Tibial artery (tissue), 4 donors: ENCODE data around the gene SNX11.

Source experiments
- DNase-seq, 2 donors: peaks; one replicate each; pipeline ENCODE4 v3.0.0-alpha.2; 2019
- H3K27ac ChIP-seq, 2 donors: fragments of 200-600 bp; sonication (generic) in 1 of 2; 1 replicate in 1 of 2; 2 replicates in 1 of 2; pipeline ENCODE4 v1.5.1; 2018 to 2019; ENCODE audit warnings: mild to moderate bottlenecking in 1 of 2
- H3K27me3 ChIP-seq, 2 donors: fragments of 200-600 bp; sonication (generic) in 1 of 2; one replicate each; pipeline versions ENCODE4 v1.5.1 to v1.6.0; 2016 to 2019
- H3K36me3 ChIP-seq, 3 donors: fragments of 200-600 bp; sonication (generic) in 2 of 3; one replicate each; pipeline ENCODE4 v1.5.1; 2016 to 2019; ENCODE audit warnings: mild to moderate bottlenecking in 2 of 3
- H3K4me1 ChIP-seq, 4 donors: fragments of 200-600 bp; sonication (generic) in 2 of 4; 1 replicate in 3 of 4; 2 replicates in 1 of 4; pipeline ENCODE4 v1.5.1; 2016 to 2019
- H3K4me3 ChIP-seq, 2 donors: fragments of 200-600 bp; sonication (generic) in 1 of 2; 1 replicate in 1 of 2; 2 replicates in 1 of 2; pipeline ENCODE4 v1.5.1; 2018 to 2019; ENCODE audit warnings: mild to moderate bottlenecking in 2 of 2
- H3K9me3 ChIP-seq, 3 donors: fragments of 200-600 bp; sonication (generic) in 1 of 3; one replicate each; pipeline ENCODE4 v1.5.1; 2016 to 2019
- CTCF ChIP-seq, 2 experiments: fragments of 200-600 bp in 1 of 2; fragments of 450-650 bp in 1 of 2; IDR thresholded peaks; one replicate each; pipeline ENCODE4 v1.5.1; 2017 to 2019; ENCODE audit warnings: antibody characterized with exemption in 2 of 2, mild to moderate bottlenecking in 1 of 2, moderate library complexity in 1 of 2
- intact Hi-C: fragments of 100-400 bp; cut with DNase I; formaldehyde crosslinking; loops from one replicate; pipeline ENCODE4 v1.15.0; 2023; ENCODE audit warnings: low total_unique reads

The SNX11 gene

GRCh38 chr17:48137656-48138055, 30.1 kb downstream of the SNX11 start:
- no peak for DNase-seq
- H3K9me3 ChIP-seq: no peaks in the 10 kb centered on the region
- H3K36me3 ChIP-seq: no peaks in the 10 kb centered on the region
- H3K27ac ChIP-seq: no peak overlapping the region
- intact Hi-C loops: no loop called here
- H3K4me1 ChIP-seq: no peaks in the 10 kb centered on the region
- no peak overlapping the region for H3K4me3 ChIP-seq
- no peak for TF ChIP-seq CTCF (IDR thresholded peaks at IDR 0.05)
- H3K27me3 ChIP-seq: peaks cover 0 to 11% of the 10 kb centered on the region in 2 donors

- Histone ChIP-seq H3K36me3 (no peaks in the 10 kb centered on the region), H3K4me3 (no peak overlapping the region), H3K4me1 (no peaks in the 10 kb centered on the region), H3K27ac (no peak overlapping the region), H3K9me3 (no peaks in the 10 kb centered on the region), H3K27me3 (peaks cover 0 to 25% of the 10 kb centered on the region in 2 donors)
- intact Hi-C loops: no loop called here
- no peak for DNase-seq
- TF ChIP-seq CTCF (IDR thresholded peaks at IDR 0.05): no peak
Observed at GRCh38 chr17:48139944-48140343, 32.4 kb downstream of the SNX11 start.

GRCh38 chr17:48143629-48144028, 36.1 kb downstream of the SNX11 start:
- Histone ChIP-seq H3K9me3 (no peaks in the 10 kb centered on the region), H3K4me3 (no peak overlapping the region), H3K4me1 (no peaks in the 10 kb centered on the region), H3K36me3 (no peaks in the 10 kb centered on the region), H3K27me3 (peaks cover 0 to 41% of the 10 kb centered on the region in 2 donors), H3K27ac (no peak overlapping the region)
- TF ChIP-seq CTCF (IDR thresholded peaks at IDR 0.05): no peak
- DNase-seq: no peak
- intact Hi-C loops: no loop called here

- DNase-seq: no peak
- intact Hi-C loops: no loop called here
- Histone ChIP-seq H3K27me3 (peaks cover 0 to 45% of the 10 kb centered on the region in 2 donors), H3K9me3 (no peaks in the 10 kb centered on the region), H3K36me3 (no peaks in the 10 kb centered on the region), H3K4me3 (no peak overlapping the region), H3K27ac (no peak overlapping the region), H3K4me1 (no peaks in the 10 kb centered on the region)
- no peak for TF ChIP-seq CTCF (IDR thresholded peaks at IDR 0.05)
Observed at GRCh38 chr17:48144231-48144630, 36.7 kb downstream of the SNX11 start.

- H3K4me1 ChIP-seq: no peaks in the 10 kb centered on the region
- H3K27ac ChIP-seq: no peak overlapping the region
- no peak for TF ChIP-seq CTCF (IDR thresholded peaks at IDR 0.05)
- no peak overlapping the region for H3K4me3 ChIP-seq
- DNase-seq: no peak
- intact Hi-C loops: no loop called here
- no peaks in the 10 kb centered on the region for H3K9me3 ChIP-seq
- peaks cover 0 to 53% of the 10 kb centered on the region in 2 donors for H3K27me3 ChIP-seq
- no peaks in the 10 kb centered on the region for H3K36me3 ChIP-seq
Observed at GRCh38 chr17:48144976-48145798, 37.6 kb downstream of the SNX11 start.
